Ovary (tissue), 3 donors: ENCODE measurements around the gene OTOL1.

Experiments used
- EP300 ChIP-seq: sonication (generic); formaldehyde crosslinking; IDR thresholded peaks from one replicate; pipeline ENCODE4 v1.6.1; 2017; ENCODE audit warnings: antibody characterized with exemption
- TF ChIP-seq, protein P1 (sequence below), 3 donors: fragments of 450-650 bp in 2 of 3; fragments of 200-600 bp in 1 of 3; IDR thresholded peaks; one replicate each; pipeline versions ENCODE4 v1.5.1 to v1.8.0; 2016 to 2022; ENCODE audit warnings: antibody characterized with exemption in 3 of 3, mild to moderate bottlenecking in 1 of 3
- donor health status: DM: no; HTN: no; CAD: no.

DNA sequence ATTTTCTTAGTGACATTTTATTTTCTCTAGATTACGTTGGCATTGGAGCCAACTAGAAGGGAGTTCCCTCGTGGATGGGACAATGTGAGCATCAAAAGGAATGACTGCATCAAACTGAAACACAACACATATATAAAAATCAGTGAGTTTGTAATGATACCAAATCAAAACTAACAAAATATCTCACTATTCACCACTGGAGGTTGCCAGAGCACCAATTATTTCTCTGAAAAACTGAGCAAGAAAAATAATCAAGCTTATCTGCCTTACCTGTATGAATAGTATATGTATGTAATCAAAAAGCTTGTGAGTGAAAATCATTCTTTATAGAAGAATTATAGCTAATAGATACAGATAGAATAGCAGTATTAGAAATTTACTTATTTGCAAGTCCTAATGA is 46.8 kb upstream of the OTOL1 start:
- TF ChIP-seq, protein P1, sequence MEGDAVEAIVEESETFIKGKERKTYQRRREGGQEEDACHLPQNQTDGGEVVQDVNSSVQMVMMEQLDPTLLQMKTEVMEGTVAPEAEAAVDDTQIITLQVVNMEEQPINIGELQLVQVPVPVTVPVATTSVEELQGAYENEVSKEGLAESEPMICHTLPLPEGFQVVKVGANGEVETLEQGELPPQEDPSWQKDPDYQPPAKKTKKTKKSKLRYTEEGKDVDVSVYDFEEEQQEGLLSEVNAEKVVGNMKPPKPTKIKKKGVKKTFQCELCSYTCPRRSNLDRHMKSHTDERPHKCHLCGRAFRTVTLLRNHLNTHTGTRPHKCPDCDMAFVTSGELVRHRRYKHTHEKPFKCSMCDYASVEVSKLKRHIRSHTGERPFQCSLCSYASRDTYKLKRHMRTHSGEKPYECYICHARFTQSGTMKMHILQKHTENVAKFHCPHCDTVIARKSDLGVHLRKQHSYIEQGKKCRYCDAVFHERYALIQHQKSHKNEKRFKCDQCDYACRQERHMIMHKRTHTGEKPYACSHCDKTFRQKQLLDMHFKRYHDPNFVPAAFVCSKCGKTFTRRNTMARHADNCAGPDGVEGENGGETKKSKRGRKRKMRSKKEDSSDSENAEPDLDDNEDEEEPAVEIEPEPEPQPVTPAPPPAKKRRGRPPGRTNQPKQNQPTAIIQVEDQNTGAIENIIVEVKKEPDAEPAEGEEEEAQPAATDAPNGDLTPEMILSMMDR (IDR thresholded peaks at IDR 0.05) = no peak
- TF ChIP-seq EP300 = no peak
